NB4 (cell line): ENCODE results near the gene ACAT2.

ENCODE experiments used
- CTCF ChIP-seq: IDR thresholded peaks from one replicate; pipeline ENCODE4 v1.5.1; 2012; ENCODE audit warnings: low read depth, low read length
- MYC ChIP-seq: IDR thresholded peaks from 2 replicates; pipeline ENCODE4 v1.6.1; 2011; ENCODE audit warnings: low read depth, low read length
- POLR2A ChIP-seq: IDR thresholded peaks from 2 replicates; pipeline ENCODE4 v1.6.1; 2011; ENCODE audit warnings: mild to moderate bottlenecking; ENCODE audit not compliant: insufficient read length; ENCODE audit errors: extremely low read depth
- TF ChIP-seq, protein P1 (sequence below): IDR thresholded peaks from 2 replicates; pipeline ENCODE4 v1.6.1; 2011; ENCODE audit warnings: low read depth, low read length

DNA sequence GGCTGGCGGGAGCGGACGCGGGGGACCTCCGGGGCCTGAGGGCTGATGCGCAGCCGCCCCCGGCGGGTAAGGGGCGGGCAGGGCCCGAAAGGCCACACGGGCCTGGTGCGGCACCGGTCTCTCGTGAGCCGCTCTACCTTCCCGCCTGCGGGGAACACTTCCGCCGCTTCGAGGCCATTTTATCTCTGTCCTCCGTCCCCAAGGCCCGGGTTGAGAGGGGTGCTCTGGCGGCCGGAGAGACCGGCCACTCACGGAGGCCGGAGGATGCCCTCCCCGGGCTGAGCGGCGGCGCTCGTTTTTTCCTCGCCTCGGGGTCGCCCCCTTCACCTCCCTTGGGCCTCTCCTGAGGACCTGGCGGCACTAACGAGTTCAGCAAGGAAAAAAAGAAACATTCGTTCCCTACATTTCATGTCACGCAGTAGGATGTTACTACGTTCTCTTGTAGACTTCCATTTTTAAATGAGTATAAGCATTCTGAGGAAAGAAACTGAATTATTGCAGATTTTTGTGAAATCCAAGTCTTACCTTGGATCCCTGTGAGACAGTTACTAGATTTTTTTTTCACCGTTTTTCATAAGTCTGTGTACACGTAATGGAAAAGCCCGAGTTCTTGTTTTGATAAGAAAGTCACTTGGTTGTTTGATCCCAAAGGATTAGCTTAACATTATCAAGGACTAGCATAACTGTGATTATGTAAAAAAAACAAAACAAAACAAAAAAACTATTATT lies 34.0 kb upstream of the ACAT2 start:
- TF ChIP-seq CTCF (no peak), POLR2A (no peak), MYC (peak; percentile 44; the same call in 1 of the 2 replicates)
- TF ChIP-seq, protein P1, sequence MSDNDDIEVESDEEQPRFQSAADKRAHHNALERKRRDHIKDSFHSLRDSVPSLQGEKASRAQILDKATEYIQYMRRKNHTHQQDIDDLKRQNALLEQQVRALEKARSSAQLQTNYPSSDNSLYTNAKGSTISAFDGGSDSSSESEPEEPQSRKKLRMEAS = no peak
